ENCODE data around the gene ITM2B.

The ITM2B gene

GRCh38 chr13:48266701-48267639 lies 34.0 kb downstream of the ITM2B start:
- TF ChIP-seq CTCF (IDR thresholded peaks at IDR 0.05; ENCODE audit: control insufficient read depth, extremely low read depth, insufficient read depth), result no peak
- no peak overlapping the region for H3K4me3 ChIP-seq (ENCODE audit: low read depth, low read length)
- no peak for DNase-seq (ENCODE audit: low read depth)

- no peak for TF ChIP-seq CTCF (IDR thresholded peaks at IDR 0.05; ENCODE audit: control insufficient read depth, extremely low read depth, insufficient read depth)
- no peak overlapping the region for H3K4me3 ChIP-seq (ENCODE audit: low read depth, low read length)
- DNase-seq (ENCODE audit: low read depth), result no peak
Measured at GRCh38 chr13:48268019-48268418, 35.0 kb downstream of the ITM2B start.

DNA sequence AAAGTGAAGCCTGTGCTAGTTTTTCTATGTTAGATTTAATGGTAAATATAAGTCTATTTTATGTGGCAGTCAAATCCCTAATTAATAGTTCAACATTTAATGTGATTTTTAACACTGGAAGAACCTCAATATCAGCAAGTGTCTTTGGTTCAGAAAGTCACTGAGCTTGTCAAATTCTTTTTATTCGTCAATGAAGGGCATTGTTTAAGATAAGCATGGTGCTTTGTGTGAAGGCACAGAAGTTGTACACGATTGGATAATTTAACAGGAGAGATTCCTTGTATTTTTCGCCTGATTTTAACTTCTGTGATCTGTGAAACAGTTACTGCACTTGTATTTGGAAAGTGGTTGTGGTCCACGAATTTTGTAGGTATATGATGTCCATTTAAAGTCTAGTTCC lies 40.3 kb downstream of the ITM2B start:
- TF ChIP-seq CTCF (IDR thresholded peaks at IDR 0.05; ENCODE audit: control insufficient read depth, extremely low read depth, insufficient read depth), result no peak
- no peak overlapping the region for H3K4me3 ChIP-seq (ENCODE audit: low read depth, low read length)
- DNase-seq (ENCODE audit: low read depth), result no peak

DNA sequence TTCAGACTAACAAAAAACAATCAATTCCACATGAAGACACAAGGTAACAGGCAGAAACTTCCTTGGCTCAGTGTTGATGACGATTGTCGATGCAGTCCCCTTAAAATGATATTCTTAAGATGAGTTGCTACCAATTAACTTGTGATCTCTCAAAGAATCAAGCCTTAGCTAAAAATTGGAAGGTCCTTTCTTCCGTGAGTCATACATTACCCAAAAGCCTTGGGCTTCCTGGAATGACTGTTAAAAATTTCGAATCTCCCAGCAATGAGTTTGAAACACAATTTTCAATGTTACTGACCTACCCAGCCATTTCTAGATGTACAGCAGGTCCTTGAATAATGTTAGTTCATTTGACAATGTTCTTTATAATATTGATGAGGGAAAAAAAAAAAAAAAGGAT lies 42.5 kb downstream of the ITM2B start:
- no peak overlapping the region for H3K4me3 ChIP-seq (ENCODE audit: low read depth, low read length)
- no peak for DNase-seq (ENCODE audit: low read depth)
- TF ChIP-seq CTCF (IDR thresholded peaks at IDR 0.05; ENCODE audit: control insufficient read depth, extremely low read depth, insufficient read depth), result no peak

- H3K4me3 ChIP-seq (ENCODE audit: low read depth, low read length), result no peak overlapping the region
- DNase-seq (ENCODE audit: low read depth), result no peak
- no peak for TF ChIP-seq CTCF (IDR thresholded peaks at IDR 0.05; ENCODE audit: control insufficient read depth, extremely low read depth, insufficient read depth)
Measured at GRCh38 chr13:48278806-48279205, 45.8 kb downstream of the ITM2B start.

DNA sequence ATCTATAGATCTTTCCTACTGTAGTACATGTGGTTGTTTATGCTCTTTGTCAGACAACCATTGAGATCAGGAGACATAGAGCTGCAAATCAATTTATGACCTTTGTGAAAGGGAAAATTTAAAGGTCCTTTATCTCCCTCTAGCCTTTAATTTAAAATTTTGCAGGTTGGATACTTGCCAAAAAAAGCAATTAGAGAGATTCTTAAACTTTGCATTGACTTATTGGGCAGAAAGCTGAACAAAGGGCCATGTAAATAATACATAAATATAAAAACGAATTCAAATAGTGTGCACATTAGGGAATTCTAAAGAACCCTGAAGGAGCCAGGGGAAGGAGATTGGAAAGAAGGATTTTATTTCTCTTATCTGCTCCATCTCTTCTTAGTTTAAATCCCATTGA lies 48.5 kb downstream of the ITM2B start:
- H3K4me3 ChIP-seq (ENCODE audit: low read depth, low read length), result no peak overlapping the region
- no peak for TF ChIP-seq CTCF (IDR thresholded peaks at IDR 0.05; ENCODE audit: control insufficient read depth, extremely low read depth, insufficient read depth)
- DNase-seq (ENCODE audit: low read depth), result no peak

GRCh38 chr13:48291730-48292129 lies 58.7 kb downstream of the ITM2B start:
- H3K4me3 ChIP-seq (ENCODE audit: low read depth, low read length), result no peak overlapping the region
- TF ChIP-seq CTCF (IDR thresholded peaks at IDR 0.05; ENCODE audit: control insufficient read depth, extremely low read depth, insufficient read depth), result no peak
- no peak for DNase-seq (ENCODE audit: low read depth)

All from LNCaP clone FGC (cell line).